ENCODE measurements around the gene POLA1.
"Not testable (repeated sequence)": the region's sequence is repeated elsewhere in the genome, so short reads cannot be mapped to it uniquely, and the experiment has no call there.

POLA1 gene

GRCh38 chrX:24819807-24820206 is 126.1 kb downstream of the POLA1 start:
- DNase-seq = not testable (repeated sequence)

GRCh38 chrX:24828147-24828546 is 134.4 kb downstream of the POLA1 start:
- no peak for DNase-seq

GRCh38 chrX:24828600-24828999 is 134.9 kb downstream of the POLA1 start:
- no peak for DNase-seq

GRCh38 chrX:24833695-24834094 is 140.0 kb downstream of the POLA1 start:
- no peak for DNase-seq

DNA sequence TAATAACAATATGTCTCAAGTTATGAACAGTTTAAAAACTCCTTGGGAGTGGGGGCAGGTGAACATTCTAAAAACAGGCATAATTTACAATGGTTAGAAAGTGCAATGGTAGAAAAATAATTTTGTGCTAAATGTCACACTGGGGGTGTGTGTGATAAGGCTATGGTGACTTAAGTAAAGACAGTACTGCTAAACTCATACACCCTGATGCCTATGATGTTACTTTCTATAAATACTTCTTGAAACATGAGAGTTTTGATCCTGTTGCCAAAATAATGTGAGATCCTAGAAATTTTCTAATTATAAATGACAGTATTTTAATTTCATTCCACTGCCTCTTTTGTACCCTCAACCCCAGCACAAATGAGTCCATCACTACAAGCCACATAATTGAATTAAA is 144.2 kb downstream of the POLA1 start:
- no peak for DNase-seq

DNA sequence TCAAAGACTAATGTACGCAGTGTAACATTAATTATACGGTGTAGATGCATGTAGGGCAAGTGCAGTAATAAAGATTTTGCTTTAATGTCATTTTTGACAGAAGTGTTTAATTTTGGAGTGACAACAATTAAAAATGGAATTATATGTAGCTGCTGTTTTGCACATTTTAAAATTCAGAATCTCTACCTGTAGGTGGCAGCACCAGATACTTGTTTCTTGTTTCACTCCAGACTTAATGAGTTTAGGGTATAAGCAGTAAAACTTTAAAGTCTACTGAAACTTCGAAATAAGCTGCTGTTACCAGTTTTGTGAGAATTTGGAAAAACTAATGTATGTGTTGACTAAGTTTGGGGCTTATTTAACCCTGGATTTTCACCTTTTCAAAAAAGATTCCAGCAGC is 144.9 kb downstream of the POLA1 start:
- DNase-seq = no peak

DNA sequence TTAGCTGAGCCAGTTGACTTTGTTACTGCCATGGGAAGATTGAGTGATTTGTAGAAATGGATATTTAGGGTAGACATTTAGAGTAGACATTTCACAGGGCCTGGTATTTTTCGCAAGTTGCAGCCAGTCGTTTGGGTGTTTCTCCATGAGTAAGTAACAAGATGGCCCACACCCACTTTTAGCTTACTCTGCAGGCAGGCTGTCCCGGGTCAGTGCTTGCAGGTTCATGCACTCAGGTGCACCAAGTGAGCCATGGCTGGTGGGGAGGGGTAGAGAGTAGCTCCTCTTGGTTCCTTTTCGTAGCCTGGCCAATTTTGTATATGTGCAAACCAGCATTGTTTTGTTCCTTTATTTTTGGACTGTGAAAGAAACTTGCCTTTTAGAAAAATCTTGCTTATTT is 145.6 kb downstream of the POLA1 start:
- DNase-seq = no peak

DNA sequence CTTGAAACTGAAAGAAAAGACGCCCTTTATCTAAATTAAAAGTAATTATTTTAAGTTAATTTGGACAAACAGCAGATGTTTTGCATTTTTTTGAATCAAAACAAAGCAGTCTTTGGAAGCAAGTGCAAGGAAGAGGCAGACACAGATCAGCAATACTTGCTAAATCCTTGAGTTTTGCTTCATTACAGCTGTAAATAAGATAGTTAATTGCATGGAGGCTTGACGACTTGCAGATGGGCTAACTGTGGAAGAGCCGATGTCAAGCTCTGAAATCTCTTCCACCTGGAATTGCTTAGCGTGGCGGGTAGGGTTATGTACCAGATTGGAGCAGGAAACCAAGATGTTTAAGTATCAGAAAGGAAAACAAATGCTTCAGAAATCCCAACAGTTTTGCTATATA is 148.8 kb downstream of the POLA1 start:
- DNase-seq = no peak

DNA sequence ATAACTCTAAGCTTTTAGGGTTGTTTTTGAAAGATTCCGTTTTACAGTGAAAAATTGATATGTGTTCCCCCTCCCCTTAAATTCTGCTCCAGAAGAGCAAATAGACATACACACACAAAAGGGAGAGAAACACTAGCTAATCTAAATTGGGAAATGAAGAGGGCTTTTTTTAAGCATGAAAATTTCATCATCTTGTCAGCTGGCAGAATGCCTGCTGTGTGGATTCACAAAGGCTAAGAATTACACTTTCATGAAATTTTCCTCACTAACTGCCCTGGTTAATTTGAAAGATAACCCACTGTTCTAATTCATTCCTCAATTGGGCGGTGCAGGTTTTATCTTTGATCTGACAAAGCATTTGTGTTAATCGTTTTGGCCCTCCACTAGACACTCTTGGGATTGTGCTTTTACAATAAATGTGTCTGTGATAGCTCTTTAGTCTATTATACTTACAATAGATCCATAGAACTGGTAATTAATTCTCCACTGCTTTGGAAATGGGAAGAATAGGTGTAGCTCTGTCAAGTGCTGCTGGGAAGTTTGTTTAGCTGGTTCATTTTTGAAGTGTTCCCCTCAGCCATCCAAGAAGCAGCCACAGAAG is 152.9 kb downstream of the POLA1 start:
- no peak for DNase-seq

DNA sequence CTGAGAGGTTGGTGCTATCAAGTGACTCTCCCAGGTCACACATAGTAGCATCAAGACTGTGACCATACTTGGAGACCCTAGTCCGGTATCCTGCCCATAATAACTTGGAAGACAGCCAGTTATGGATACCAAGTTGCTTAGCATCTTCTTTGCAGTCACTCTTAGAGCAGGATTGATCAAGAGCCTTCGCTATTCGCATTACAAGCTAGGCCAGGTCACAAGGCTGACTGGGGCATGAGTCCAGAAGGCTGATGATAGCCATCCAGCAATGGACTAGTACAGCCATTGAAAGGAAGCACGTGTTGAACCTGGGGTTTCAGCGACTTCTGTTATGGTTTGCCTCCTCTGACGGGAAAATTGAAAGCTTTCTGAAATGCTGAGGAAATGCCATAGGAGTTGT is 157.6 kb downstream of the POLA1 start:
- DNase-seq = no peak

DNA sequence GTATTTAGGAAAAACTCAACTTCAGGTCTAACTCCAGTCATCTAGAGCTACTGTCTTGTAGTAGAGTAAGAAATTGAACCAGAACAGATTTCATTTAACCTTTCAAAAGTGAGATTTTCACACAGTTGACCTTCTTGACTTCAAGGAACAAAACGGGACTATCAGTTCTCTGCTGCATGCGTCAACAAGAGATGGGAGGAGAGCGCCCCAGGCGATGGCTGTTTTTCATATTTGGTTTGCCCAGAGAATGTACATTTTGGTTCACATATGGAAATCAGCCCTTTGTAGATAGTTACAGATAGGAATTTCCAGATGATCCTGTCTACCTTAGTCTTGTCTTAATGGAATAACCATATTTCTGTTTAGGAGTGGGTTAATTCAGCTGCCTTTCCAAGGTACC is 158.1 kb downstream of the POLA1 start:
- DNase-seq = no peak

DNA sequence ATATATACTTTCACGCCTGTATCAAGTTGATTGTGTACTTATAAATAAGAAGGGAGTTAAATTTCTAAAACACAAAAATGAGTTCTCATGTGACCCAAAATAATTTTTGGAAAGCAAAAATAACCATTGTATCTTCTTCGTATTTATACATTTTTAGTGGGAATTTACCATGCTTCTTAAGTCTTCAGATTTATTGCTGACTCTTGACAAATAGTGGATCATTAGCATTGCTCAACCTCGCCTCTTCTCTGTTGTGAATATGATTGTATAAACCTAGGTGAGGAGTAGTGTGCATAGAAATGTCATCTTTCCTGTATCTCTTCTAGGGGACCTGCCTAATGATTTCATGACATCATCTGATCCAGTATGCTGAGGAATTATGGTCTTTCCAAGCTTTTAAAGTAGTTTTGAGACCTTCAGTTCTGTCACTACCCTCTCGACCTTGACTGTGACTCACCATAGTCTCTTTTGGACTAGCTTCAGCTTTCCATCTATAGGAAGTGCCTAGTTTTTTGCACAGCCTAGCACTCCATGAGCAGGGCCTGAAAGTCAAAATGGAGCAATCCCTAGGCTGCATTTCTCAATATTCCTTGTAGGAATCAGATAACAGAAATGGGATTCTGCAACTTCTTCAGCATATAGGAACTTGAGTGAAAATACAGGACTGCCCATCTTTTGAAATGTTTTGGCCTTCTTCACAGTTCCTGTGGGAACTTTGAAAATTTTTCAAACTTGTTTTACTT is 164.5 kb downstream of the POLA1 start:
- DNase-seq = no peak

DNA sequence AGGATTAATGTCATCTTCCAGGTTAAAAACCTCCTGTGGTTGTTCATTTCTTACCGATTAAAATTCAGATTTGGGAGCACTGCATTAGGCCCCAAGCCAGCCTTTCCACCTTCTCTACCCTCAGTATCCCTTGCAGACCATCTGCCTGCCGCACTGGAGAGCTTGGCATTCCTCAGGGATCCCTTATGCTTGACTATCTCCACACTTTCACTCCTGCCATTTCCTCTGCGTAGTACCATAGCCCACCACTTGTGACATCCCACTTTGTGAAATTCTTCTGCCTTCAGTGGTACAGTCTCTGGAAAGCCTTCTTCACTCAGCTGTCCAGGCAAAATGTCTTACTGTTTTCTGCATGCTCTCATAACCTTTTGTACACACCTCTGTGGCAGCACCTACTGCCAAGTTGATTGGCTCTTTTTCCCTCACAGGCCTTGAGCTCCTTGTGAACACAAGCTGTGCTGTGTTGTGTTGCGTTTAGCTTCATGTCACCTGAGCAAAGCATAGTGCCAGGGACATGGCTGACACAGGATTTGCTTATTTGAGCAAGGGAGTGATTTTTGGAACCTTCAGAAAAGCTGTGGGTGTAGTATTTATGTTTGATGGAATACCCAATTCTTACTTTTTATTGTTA is 165.6 kb downstream of the POLA1 start:
- no peak for DNase-seq

- no peak for DNase-seq
These were observed 166.4 kb downstream of the POLA1 start for GRCh38 chrX:24860140-24860539.

- DNase-seq = no peak
These were observed 168.6 kb downstream of the POLA1 start for GRCh38 chrX:24862343-24862742.

GRCh38 chrX:24863779-24864178 is 170.1 kb downstream of the POLA1 start:
- not testable (repeated sequence) for DNase-seq

DNA sequence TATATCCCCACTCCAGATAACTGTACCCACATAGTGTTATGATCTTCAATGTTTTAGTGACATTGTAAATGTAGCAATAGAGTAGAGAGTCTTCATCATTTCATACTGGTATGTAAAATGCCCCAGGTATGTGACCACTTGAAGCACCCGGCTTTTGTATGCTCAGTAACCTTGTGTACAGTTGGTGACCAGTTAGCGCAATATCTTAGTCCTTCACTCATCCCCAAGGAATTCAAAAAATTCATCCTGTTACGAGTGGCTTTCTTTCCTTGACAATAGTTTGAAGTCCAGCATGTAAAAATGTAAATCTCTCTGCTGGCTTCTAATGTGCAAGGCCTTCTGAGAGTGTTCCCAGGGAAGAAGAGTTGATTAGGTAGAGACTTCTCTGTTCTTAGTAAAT is 176.4 kb downstream of the POLA1 start:
- DNase-seq = no peak

- DNase-seq = no peak
These were observed 181.0 kb downstream of the POLA1 start for GRCh38 chrX:24874604-24875247.

- DNase-seq = no peak
These were observed 183.0 kb downstream of the POLA1 start for GRCh38 chrX:24876530-24877287.

GRCh38 chrX:24877288-24877664 is 183.6 kb downstream of the POLA1 start:
- no peak for DNase-seq

DNA sequence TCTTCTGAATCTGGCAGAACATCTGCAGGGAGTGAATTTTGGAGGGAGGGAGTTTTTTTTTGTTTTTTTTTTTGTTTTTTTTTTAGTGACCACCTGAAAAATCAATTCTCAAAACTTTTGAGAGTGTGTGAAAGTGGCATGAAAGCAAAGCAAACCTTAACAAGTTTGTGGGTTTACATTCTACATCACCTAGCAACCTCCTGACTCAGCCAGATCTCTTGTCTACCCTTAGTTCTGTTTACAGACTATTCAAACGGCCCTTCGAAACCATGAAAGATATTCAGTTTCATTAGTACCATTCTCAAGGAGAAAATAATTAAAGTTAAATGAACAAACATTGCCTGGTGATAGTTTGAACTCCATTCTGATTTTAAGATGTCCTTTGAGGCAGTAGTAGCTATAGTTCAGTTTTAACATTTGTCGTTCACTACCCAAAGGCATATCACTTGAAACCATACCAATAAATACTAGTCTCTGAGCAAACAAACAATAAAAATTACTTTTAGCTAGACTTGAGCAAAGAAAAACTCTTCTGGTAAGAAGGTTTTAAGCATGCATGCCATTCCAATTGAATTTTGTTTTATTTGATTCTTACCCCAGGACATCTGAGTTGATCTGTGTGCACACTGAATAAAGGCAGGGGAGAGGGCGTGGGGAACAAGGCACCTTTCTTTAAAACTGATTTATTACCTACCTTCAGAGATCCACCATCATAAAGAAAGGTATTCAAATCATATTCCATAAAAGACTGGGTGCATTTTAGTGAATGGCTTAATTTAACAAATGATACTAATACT is 184.3 kb downstream of the POLA1 start:
- no peak for DNase-seq

- DNase-seq = no peak
These were observed 186.0 kb downstream of the POLA1 start for GRCh38 chrX:24879679-24880078.

Data from CD4-positive, alpha-beta T cell treated with Interferon gamma for 1 hour (primary cell).